GM12878 (cell line): ENCODE measurements around the gene SHC3. TPM values are rescaled to one million over a fixed set of nuclear protein-coding genes. Genes with fewer than 3 reads are reported as not detected.

Experiments used
- ATAC-seq: fragments of 200-7000 bp; cut with Tn5 transposase; 3 replicates; pipeline ENCODE4 v1.9.1; 2020; ENCODE audit warnings: mild to moderate bottlenecking, moderate library complexity
- BruUV-seq: library from RNA; stranded (reverse); fragments of 400-500 nt; replicated peaks from 2 replicates; lab custom pipeline; 2021; lab: Mats Ljungman, UMichigan
- CTCF ChIA-PET: fragments of 300-600 bp; sonication (Branson Sonifier 250); formaldehyde crosslinking; extraction: SDS; loops from one replicate; lab custom pipeline; 2021; ENCODE audit warnings: inconsistent platforms; lab: Yijun Ruan, JAX
- POLR2A ChIA-PET: fragments of 350-600 bp; formaldehyde crosslinking; extraction: SDS; loops from one replicate; lab custom pipeline; 2021; ENCODE audit warnings: inconsistent platforms; lab: Charles Lee
- RAD21 ChIA-PET: fragments of 300-600 bp; sonication (Branson Sonifier 250); formaldehyde crosslinking; loops from one replicate; lab custom pipeline; 2023; ENCODE audit warnings: antibody characterized with exemption; ENCODE audit not compliant: unreplicated experiment; lab: Charles Lee
- SMC1A ChIA-PET: fragments of 300-600 bp; sonication (Branson Sonifier 250); formaldehyde crosslinking; loops from one replicate; lab custom pipeline; 2023; ENCODE audit not compliant: unreplicated experiment, uncharacterized antibody; lab: Charles Lee
- DNase-seq: peaks from one replicate; pipeline ENCODE4 v3.0.0-alpha.2; 2011; ENCODE audit warnings: low read depth, low spot score
- FAIRE-seq: peaks from 3 replicates; lab custom pipeline; 2011; peaks lifted over from hg19 to GRCh38; lab: Jason Lieb, UNC
- H2AFZ ChIP-seq: 2 replicates; pipeline ENCODE4 v1.6.0; 2011; ENCODE audit warnings: low read depth, low read length, control low read depth; ENCODE audit not compliant: control insufficient read depth
- H3K27ac ChIP-seq: 2 replicates; pipeline ENCODE4 v1.5.1; 2011; ENCODE audit warnings: control low read depth; ENCODE audit not compliant: control insufficient read depth, insufficient read depth
- H3K27me3 ChIP-seq, 2 experiments: replicated peaks in 1 of 2; 2 replicates each; pipeline versions ENCODE4 v1.6.0 to v1.6.1; 2011; ENCODE audit warnings: low read length in 1 of 2; ENCODE audit not compliant: control insufficient read depth in 2 of 2, insufficient read depth in 2 of 2
- H3K36me3 ChIP-seq, 2 experiments: 2 replicates each; pipeline ENCODE4 v1.5.1; 2011; ENCODE audit warnings: low read length in 1 of 2; ENCODE audit not compliant: control insufficient read depth in 2 of 2, insufficient read depth in 2 of 2
- H3K4me1 ChIP-seq: 2 replicates; pipeline ENCODE4 v1.6.1; 2011; ENCODE audit warnings: mild to moderate bottlenecking, low read length, moderate library complexity, mixed read lengths; ENCODE audit not compliant: control insufficient read depth, insufficient read depth
- H3K4me2 ChIP-seq: 2 replicates; pipeline ENCODE4 v1.6.0; 2011; ENCODE audit warnings: control low read depth; ENCODE audit not compliant: control insufficient read depth, insufficient read depth
- H3K4me3 ChIP-seq: fragments of 200-600 bp; sonication (generic); 2 replicates; pipeline ENCODE4 v1.5.1; 2016
- H3K79me2 ChIP-seq: 2 replicates; pipeline ENCODE4 v1.6.0; 2011; ENCODE audit warnings: low read length; ENCODE audit not compliant: control insufficient read depth, insufficient read depth
- H3K9ac ChIP-seq: 2 replicates; pipeline ENCODE4 v1.8.0; 2011; ENCODE audit warnings: low read length, control low read depth, mixed read lengths; ENCODE audit not compliant: control insufficient read depth, insufficient read depth
- H3K9me3 ChIP-seq: replicated peaks from 3 replicates; pipeline ENCODE4 v1.5.1; 2011; ENCODE audit warnings: mild to moderate bottlenecking, low read length; ENCODE audit not compliant: control insufficient read depth, insufficient read depth
- H4K20me1 ChIP-seq: 2 replicates; pipeline ENCODE4 v1.6.0; 2011; ENCODE audit not compliant: control insufficient read depth, insufficient read depth
- CEBPB ChIP-seq, 2 experiments: fragments of 150-350 bp in 1 of 2; IDR thresholded peaks; 2 replicates each; pipeline ENCODE4 v1.6.1; 2012 to 2014; ENCODE audit warnings: low read depth in 2 of 2, low read length in 2 of 2, borderline replicate concordance in 1 of 2, inconsistent platforms in 1 of 2
- ETV6 ChIP-seq, 2 experiments: fragments of 450-650 bp in 1 of 2; IDR thresholded peaks in 1 of 2; conservative IDR thresholded peaks in 1 of 2; 2 replicates each; pipeline ENCODE4 v1.6.1; 2014; ENCODE audit warnings: antibody characterized with exemption in 1 of 2, borderline replicate concordance in 1 of 2, low read depth in 1 of 2, mild to moderate bottlenecking in 1 of 2, moderate library complexity in 1 of 2
- MYB ChIP-seq: fragments of 150-350 bp; IDR thresholded peaks from 2 replicates; pipeline ENCODE4 v1.6.1; 2014; ENCODE audit warnings: mild to moderate bottlenecking, low read depth, low read length, borderline replicate concordance
- NR2C2 ChIP-seq: IDR thresholded peaks from 2 replicates; pipeline ENCODE4 v1.6.1; 2011; ENCODE audit warnings: borderline replicate concordance, low read depth; ENCODE audit not compliant: control insufficient read depth, insufficient read length
- NR2F1 ChIP-seq: fragments of 450-650 bp; conservative IDR thresholded peaks from 2 replicates; pipeline ENCODE4 v1.6.1; 2017; ENCODE audit warnings: mild to moderate bottlenecking
- PAX8 ChIP-seq: fragments of 450-650 bp; IDR thresholded peaks from 2 replicates; pipeline ENCODE4 v1.6.1; 2017; ENCODE audit warnings: mild to moderate bottlenecking, moderate library complexity
- SRF ChIP-seq, 2 experiments: IDR thresholded peaks; 2 replicates each; pipeline ENCODE4 v1.6.1; 2011; ENCODE audit warnings: low read depth in 2 of 2, low read length in 2 of 2, mild to moderate bottlenecking in 1 of 2, moderate library complexity in 1 of 2
- TARDBP ChIP-seq: IDR thresholded peaks from 2 replicates; pipeline ENCODE4 v1.6.1; 2016; ENCODE audit warnings: borderline replicate concordance
- TCF12 ChIP-seq: IDR thresholded peaks from 2 replicates; pipeline ENCODE4 v1.6.1; 2011; ENCODE audit warnings: low read depth, mild to moderate bottlenecking, low read length
- YBX1 ChIP-seq: fragments of 450-650 bp; IDR thresholded peaks from 2 replicates; pipeline ENCODE4 v1.6.1; 2016; ENCODE audit warnings: antibody characterized with exemption
- ZNF24 ChIP-seq: fragments of 450-650 bp; IDR thresholded peaks from 2 replicates; pipeline ENCODE4 v1.6.1; 2017; ENCODE audit warnings: antibody characterized with exemption, mild to moderate bottlenecking
- WGBS: methylation state at CpG from one replicate; pipeline ENCODE4 v1.1.6; 2016; ENCODE audit warnings: low lambda C conversion rate; ENCODE audit not compliant: insufficient replicate concordance, insufficient coverage; ENCODE audit errors: missing lambda C conversion rate; 5-methylcytosine and 5-hydroxymethylcytosine counted together
- in situ Hi-C: fragments of 300-500 bp; cut with MboI; formaldehyde crosslinking; loops from 9 replicates; pipeline ENCODE4 v1.14.3; 2018; ENCODE audit warnings: mixed read lengths
- intact Hi-C: fragments of 100-400 bp; cut with micrococcal nuclease; formaldehyde crosslinking; loops from one replicate; pipeline ENCODE4 v1.14.2; 2022; ENCODE audit not compliant: unreplicated experiment
- polyA plus RNA-seq, 11 experiments: library from polyadenylated mRNA; depleted of rRNA in 4 of 11; unstranded in 6 of 11; stranded (reverse) in 5 of 11; fragments of >200 nt; fragmentation: Nextera tagmentation in 4 of 11; fragmentation: Illumina TruSeq in 1 of 11; extraction: Ambion mirVana in 4 of 11; extraction: Trizol in 1 of 11; gene quantifications; 1 replicate in 1 of 11; 2 replicates in 10 of 11; pipeline versions ENCODE4 v1.2.1 to v1.2.3, GENCODE V29; 2011 to 2016; ENCODE audit warnings: inconsistent platforms in 2 of 11, missing spikeins in 2 of 11, low read depth in 1 of 11
- total RNA-seq, 4 experiments: library from RNA; depleted of rRNA in 3 of 4; stranded (reverse); fragments of >200 nt in 3 of 4; fragmentation: Illumina TruSeq in 1 of 4; extraction: Trizol in 1 of 4; gene quantifications; 2 replicates each; pipeline versions ENCODE4 v1.2.1 to v1.2.3, GENCODE V29; 2013 to 2021
- TF ChIP-seq, protein P1 (sequence below): fragments of 450-650 bp; IDR thresholded peaks from 2 replicates; pipeline ENCODE4 v1.6.1; 2018; ENCODE audit warnings: mild to moderate bottlenecking, low read depth, moderate library complexity; ENCODE audit not compliant: partially characterized antibody
- TF ChIP-seq, protein P2 (sequence below): fragments of 450-650 bp; IDR thresholded peaks from 2 replicates; pipeline ENCODE4 v1.6.1; 2017; ENCODE audit warnings: antibody characterized with exemption, mild to moderate bottlenecking, moderate library complexity

Gene SHC3
- total and polyA plus RNA-seq, 10 of the 15 experiments (the other 5 are each of a cell fraction or from before 2014, with no cell fraction given): 0.01 to 0.06 TPM; not detected in 8

DNA sequence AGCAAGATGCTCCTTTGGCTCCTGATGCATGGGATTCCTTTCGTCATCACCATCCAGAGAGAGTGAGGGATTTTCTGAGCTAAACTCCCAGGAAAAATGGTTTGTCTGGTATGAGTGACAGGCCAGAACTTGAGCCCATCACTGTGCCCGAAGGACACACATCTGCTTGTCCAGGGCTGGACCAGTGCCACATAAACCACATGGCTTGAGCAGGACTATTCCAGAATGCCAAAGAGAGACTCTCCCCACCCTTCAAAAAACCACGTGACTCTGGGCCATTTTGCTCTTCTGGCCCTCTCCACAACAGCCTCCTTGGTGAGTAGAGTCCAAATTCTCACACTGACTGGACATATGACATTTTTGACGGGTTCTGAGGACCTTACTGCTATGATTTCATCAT, 46.4 kb upstream of the SHC3 start:
- no TSS peak for BruUV-seq
- intact Hi-C loops (no loop called here), in situ Hi-C loops (no loop called here)
- ChIA-PET POLR2A (no interaction called here), SMC1A (no interaction called here), RAD21 (no interaction called here), CTCF (no interaction called here)
- H2AFZ ChIP-seq: no peak overlapping the region
- DNase-seq: no peak
- no peaks in the 10 kb centered on the region; a peak in 1 of 4 replicates for H3K27me3 ChIP-seq
- H3K4me3 ChIP-seq: no peak overlapping the region
- no peak overlapping the region for H3K9ac ChIP-seq
- FAIRE-seq: no peak
- no peak overlapping the region for H3K4me2 ChIP-seq
- no peak overlapping the region for H3K27ac ChIP-seq
- no peak for ATAC-seq
- 21% methylated on average over 4 of the region's 4 CpGs for WGBS
- TF ChIP-seq ZNF24: no peak
- no peaks in the 10 kb centered on the region for H3K36me3 ChIP-seq
- no peaks in the 10 kb centered on the region for H4K20me1 ChIP-seq
- no peaks in the 10 kb centered on the region for H3K4me1 ChIP-seq
- no peaks in the 10 kb centered on the region for H3K79me2 ChIP-seq
- H3K9me3 ChIP-seq: no peaks in the 10 kb centered on the region

DNA sequence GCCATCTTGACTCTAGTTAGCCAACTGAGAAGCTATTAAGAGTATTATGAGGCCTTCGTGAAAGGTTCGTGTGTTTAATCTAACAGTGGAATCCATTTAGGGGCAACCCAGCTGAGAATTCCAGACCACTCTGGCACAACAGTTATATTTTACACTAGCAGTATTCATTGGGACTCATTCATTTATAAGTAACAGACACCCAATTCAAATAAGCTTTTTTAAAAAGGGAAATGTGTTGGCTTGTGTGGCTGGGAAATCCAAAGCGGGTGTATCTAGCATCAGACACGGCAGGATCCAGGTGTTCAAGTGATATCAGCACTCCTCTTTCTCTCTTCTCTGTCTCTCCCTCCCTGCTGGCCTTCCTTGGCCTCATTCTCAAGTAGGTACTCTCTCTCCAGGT, 46.0 kb upstream of the SHC3 start:
- Histone ChIP-seq H3K36me3 (no peaks in the 10 kb centered on the region), H3K79me2 (no peaks in the 10 kb centered on the region), H3K4me1 (no peaks in the 10 kb centered on the region), H3K4me3 (no peak overlapping the region), H4K20me1 (no peaks in the 10 kb centered on the region), H3K27me3 (no peaks in the 10 kb centered on the region; a peak in 1 of 4 replicates), H3K9ac (no peak overlapping the region), H3K27ac (no peak overlapping the region), H3K9me3 (no peaks in the 10 kb centered on the region), H3K4me2 (no peak overlapping the region), H2AFZ (no peak overlapping the region)
- ChIA-PET POLR2A (no interaction called here), CTCF (no interaction called here), RAD21 (no interaction called here), SMC1A (no interaction called here)
- in situ Hi-C loops (no loop called here), intact Hi-C loops (no loop called here)
- DNase-seq (no peak), ATAC-seq (no peak), FAIRE-seq (no peak)
- BruUV-seq: no TSS peak
- 44% methylated on average over 4 of the region's 4 CpGs for WGBS
- no peak for TF ChIP-seq TCF12
- no peak for TF ChIP-seq PAX8
- TF ChIP-seq NR2C2: no peak
- no peak for TF ChIP-seq NR2F1
- no peak for TF ChIP-seq MYB
- no peak for TF ChIP-seq CEBPB (IDR thresholded peaks at IDR 0.05; ENCODE audit: borderline replicate concordance in 1 of 2, low read depth in 2 of 2, low read length in 2 of 2)
- TF ChIP-seq, protein P1, sequence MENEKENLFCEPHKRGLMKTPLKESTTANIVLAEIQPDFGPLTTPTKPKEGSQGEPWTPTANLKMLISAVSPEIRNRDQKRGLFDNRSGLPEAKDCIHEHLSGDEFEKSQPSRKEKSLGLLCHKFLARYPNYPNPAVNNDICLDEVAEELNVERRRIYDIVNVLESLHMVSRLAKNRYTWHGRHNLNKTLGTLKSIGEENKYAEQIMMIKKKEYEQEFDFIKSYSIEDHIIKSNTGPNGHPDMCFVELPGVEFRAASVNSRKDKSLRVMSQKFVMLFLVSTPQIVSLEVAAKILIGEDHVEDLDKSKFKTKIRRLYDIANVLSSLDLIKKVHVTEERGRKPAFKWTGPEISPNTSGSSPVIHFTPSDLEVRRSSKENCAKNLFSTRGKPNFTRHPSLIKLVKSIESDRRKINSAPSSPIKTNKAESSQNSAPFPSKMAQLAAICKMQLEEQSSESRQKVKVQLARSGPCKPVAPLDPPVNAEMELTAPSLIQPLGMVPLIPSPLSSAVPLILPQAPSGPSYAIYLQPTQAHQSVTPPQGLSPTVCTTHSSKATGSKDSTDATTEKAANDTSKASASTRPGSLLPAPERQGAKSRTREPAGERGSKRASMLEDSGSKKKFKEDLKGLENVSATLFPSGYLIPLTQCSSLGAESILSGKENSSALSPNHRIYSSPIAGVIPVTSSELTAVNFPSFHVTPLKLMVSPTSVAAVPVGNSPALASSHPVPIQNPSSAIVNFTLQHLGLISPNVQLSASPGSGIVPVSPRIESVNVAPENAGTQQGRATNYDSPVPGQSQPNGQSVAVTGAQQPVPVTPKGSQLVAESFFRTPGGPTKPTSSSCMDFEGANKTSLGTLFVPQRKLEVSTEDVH: no peak
- TF ChIP-seq, protein P2, sequence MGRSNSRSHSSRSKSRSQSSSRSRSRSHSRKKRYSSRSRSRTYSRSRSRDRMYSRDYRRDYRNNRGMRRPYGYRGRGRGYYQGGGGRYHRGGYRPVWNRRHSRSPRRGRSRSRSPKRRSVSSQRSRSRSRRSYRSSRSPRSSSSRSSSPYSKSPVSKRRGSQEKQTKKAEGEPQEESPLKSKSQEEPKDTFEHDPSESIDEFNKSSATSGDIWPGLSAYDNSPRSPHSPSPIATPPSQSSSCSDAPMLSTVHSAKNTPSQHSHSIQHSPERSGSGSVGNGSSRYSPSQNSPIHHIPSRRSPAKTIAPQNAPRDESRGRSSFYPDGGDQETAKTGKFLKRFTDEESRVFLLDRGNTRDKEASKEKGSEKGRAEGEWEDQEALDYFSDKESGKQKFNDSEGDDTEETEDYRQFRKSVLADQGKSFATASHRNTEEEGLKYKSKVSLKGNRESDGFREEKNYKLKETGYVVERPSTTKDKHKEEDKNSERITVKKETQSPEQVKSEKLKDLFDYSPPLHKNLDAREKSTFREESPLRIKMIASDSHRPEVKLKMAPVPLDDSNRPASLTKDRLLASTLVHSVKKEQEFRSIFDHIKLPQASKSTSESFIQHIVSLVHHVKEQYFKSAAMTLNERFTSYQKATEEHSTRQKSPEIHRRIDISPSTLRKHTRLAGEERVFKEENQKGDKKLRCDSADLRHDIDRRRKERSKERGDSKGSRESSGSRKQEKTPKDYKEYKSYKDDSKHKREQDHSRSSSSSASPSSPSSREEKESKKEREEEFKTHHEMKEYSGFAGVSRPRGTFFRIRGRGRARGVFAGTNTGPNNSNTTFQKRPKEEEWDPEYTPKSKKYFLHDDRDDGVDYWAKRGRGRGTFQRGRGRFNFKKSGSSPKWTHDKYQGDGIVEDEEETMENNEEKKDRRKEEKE: no peak
- TF ChIP-seq TARDBP: no peak
- no peak for TF ChIP-seq SRF (IDR thresholded peaks at IDR 0.05; ENCODE audit: low read depth in 2 of 2, low read length in 2 of 2)
- no peak for TF ChIP-seq ETV6 (conservative IDR thresholded peaks at IDR 0.05 in 1 of 2, IDR thresholded peaks at IDR 0.05 in 1 of 2; ENCODE audit: borderline replicate concordance in 1 of 2, low read depth in 1 of 2)
- no peak for TF ChIP-seq YBX1
